ENCODE measurements around the gene RALGDS.

Gene RALGDS

GRCh38 chr9:133067006-133067405 is 54.0 kb downstream of the RALGDS start:
- no peak for DNase-seq (ENCODE audit: low read depth)
- TF ChIP-seq POLR2A (IDR thresholded peaks at IDR 0.05; ENCODE audit: extremely low read depth, insufficient read length) (no peak), MYC (IDR thresholded peaks at IDR 0.05; ENCODE audit: low read depth, low read length) (no peak), CTCF (IDR thresholded peaks at IDR 0.05; ENCODE audit: low read depth, low read length) (no peak)
- TF ChIP-seq, protein P1, sequence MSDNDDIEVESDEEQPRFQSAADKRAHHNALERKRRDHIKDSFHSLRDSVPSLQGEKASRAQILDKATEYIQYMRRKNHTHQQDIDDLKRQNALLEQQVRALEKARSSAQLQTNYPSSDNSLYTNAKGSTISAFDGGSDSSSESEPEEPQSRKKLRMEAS (IDR thresholded peaks at IDR 0.05; ENCODE audit: low read depth, low read length) = no peak
- H3K4me3 ChIP-seq (ENCODE audit: low read depth, low read length) = no peak overlapping the region

- no peak overlapping the region for H3K4me3 ChIP-seq (ENCODE audit: low read depth, low read length)
- TF ChIP-seq, protein P1 (IDR thresholded peaks at IDR 0.05; ENCODE audit: low read depth, low read length) = no peak
- no peak for TF ChIP-seq POLR2A (IDR thresholded peaks at IDR 0.05; ENCODE audit: extremely low read depth, insufficient read length)
- TF ChIP-seq MYC (IDR thresholded peaks at IDR 0.05; ENCODE audit: low read depth, low read length) = no peak
- no peak for TF ChIP-seq CTCF (IDR thresholded peaks at IDR 0.05; ENCODE audit: low read depth, low read length)
- no peak for DNase-seq (ENCODE audit: low read depth)
Observed at GRCh38 chr9:133066181-133066983, 54.7 kb downstream of the RALGDS start.

DNA sequence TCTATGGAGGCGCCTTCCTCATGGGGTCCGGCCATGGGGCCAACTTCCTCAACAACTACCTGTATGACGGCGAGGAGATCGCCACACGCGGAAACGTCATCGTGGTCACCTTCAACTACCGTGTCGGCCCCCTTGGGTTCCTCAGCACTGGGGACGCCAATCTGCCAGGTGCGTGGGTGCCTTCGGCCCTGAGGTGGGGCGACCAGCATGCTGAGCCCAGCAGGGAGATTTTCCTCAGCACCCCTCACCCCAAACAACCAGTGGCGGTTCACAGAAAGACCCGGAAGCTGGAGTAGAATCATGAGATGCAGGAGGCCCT is 56.0 kb downstream of the RALGDS start:
- no peak for DNase-seq (ENCODE audit: low read depth)
- TF ChIP-seq CTCF (IDR thresholded peaks at IDR 0.05; ENCODE audit: low read depth, low read length) (no peak), MYC (IDR thresholded peaks at IDR 0.05; ENCODE audit: low read depth, low read length) (no peak), POLR2A (IDR thresholded peaks at IDR 0.05; ENCODE audit: extremely low read depth, insufficient read length) (no peak)
- TF ChIP-seq, protein P1 (IDR thresholded peaks at IDR 0.05; ENCODE audit: low read depth, low read length) = no peak
- no peak overlapping the region for H3K4me3 ChIP-seq (ENCODE audit: low read depth, low read length)

DNA sequence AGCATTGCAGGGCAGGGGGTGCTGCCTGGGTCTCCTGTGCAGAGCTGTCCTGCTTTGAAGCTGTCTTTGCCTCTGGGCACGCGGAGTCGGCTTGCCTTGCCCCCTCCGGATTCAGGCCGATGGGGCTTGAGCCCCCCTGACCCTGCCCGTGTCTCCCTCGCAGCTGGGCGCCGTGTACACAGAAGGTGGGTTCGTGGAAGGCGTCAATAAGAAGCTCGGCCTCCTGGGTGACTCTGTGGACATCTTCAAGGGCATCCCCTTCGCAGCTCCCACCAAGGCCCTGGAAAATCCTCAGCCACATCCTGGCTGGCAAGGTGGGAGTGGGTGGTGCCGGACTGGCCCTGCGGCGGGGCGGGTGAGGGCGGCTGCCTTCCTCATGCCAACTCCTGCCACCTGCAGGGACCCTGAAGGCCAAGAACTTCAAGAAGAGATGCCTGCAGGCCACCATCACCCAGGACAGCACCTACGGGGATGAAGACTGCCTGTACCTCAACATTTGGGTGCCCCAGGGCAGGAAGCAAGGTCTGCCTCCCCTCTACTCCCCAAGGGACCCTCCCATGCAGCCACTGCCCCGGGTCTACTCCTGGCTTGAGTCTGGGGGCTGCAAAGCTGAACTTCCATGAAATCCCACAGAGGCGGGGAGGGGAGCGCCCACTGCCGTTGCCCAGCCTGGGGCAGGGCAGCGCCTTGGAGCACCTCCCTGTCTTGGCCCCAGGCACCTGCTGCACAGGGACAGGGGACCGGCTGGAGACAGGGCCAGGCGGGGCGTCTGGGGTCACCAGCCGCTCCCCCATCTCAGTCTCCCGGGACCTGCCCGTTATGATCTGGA is 56.6 kb downstream of the RALGDS start:
- TF ChIP-seq MYC (IDR thresholded peaks at IDR 0.05; ENCODE audit: low read depth, low read length) = no peak
- no peak for TF ChIP-seq POLR2A (IDR thresholded peaks at IDR 0.05; ENCODE audit: extremely low read depth, insufficient read length)
- TF ChIP-seq, protein P1 (IDR thresholded peaks at IDR 0.05; ENCODE audit: low read depth, low read length) = no peak
- no peak for TF ChIP-seq CTCF (IDR thresholded peaks at IDR 0.05; ENCODE audit: low read depth, low read length)
- no peak for DNase-seq (ENCODE audit: low read depth)
- no peak overlapping the region for H3K4me3 ChIP-seq (ENCODE audit: low read depth, low read length)

DNA sequence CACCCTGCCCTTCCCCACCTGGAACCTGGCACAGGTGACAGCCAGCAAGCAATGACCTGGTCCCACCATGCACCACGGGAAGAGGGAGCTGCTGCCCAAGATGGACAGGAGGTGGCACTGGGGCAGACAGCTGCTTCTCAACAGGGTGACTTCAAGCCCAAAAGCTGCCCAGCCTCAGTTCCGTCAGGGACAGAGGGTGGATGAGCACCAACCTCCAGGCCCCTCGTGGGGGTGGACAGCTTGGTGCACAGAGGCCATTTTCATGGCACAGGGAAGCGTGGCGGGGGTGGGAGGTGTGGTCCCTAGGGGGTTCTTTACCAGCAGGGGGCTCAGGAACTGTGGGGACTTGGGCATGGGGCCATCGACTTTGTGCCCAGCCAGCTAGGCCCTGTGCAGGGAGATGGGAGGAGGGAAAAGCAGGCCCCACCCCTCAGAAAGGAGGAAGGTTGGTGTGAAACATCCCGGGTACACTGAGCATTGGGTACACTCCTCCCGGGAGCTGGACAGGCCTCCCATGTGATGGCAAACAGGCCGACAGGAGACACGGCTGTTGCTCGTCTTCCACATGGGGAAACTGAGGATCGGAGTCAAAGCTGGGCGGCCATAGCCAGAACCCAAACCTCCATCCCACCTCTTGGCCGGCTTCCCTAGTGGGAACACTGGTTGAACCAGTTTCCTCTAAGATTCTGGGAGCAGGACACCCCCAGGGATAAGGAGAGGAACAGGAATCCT is 57.4 kb downstream of the RALGDS start:
- H3K4me3 ChIP-seq (ENCODE audit: low read depth, low read length) = no peak overlapping the region
- no peak for DNase-seq (ENCODE audit: low read depth)

More for the DNA sequence above, 57.4 kb downstream of the RALGDS start:
- TF ChIP-seq CTCF (IDR thresholded peaks at IDR 0.05; ENCODE audit: low read depth, low read length) = no peak
- no peak for TF ChIP-seq POLR2A (IDR thresholded peaks at IDR 0.05; ENCODE audit: extremely low read depth, insufficient read length)
- no peak for TF ChIP-seq MYC (IDR thresholded peaks at IDR 0.05; ENCODE audit: low read depth, low read length)
- TF ChIP-seq, protein P1 (IDR thresholded peaks at IDR 0.05; ENCODE audit: low read depth, low read length) = no peak

Data from NB4 (cell line).